HG02943 (cell line): Measurements from ENCODE around the gene XYLT1.
"Not testable (repeated sequence)": the region's sequence is repeated elsewhere in the genome, so short reads cannot be mapped to it uniquely, and the experiment has no call there.

Experiments used
- ATAC-seq: cut with Tn5 transposase; IDR thresholded peaks from one replicate; pipeline ENCODE4 v1.9.1; 2021; ENCODE audit warnings: mild to moderate bottlenecking, low read depth, moderate library complexity; ENCODE audit not compliant: unreplicated experiment

Gene XYLT1

DNA sequence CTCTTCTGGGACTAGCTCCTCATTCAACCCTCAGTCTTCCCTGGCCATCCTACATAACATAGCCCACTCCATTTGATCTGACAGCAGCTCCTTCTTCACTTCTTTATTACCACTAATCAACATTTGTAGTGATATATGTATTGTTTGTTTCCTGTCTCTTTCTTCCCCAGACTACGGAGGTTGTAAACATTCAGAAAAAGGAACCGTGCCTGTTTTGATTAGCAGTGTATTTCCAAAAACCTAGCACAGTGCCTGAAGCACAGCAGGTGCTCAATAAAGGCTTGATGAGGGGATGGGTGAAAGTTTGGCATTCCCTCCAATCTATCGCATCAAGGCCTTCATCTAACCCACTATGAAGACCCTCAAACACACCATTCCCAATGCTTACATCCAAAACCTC is 150.8 kb downstream of the XYLT1 start:
- no peak for ATAC-seq

DNA sequence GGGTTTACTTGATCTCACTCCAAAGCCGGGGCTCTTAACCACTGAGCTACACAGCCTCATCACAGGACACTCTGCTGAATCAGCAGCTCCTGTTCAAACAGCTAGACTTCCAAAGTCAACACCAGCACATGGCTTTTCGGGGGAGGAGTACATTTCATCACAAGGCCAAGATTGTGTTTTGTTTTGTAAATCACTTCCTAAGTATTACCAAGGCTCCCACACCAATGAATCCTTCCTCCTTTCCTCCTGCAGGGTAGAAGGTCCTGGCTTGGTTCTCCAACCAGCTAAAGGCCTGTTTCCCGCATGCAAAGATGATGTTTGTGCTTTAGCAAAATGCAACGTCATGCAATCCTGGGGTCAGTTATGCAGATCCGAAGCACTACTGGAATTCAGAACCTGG is 152.5 kb downstream of the XYLT1 start:
- ATAC-seq = no peak

DNA sequence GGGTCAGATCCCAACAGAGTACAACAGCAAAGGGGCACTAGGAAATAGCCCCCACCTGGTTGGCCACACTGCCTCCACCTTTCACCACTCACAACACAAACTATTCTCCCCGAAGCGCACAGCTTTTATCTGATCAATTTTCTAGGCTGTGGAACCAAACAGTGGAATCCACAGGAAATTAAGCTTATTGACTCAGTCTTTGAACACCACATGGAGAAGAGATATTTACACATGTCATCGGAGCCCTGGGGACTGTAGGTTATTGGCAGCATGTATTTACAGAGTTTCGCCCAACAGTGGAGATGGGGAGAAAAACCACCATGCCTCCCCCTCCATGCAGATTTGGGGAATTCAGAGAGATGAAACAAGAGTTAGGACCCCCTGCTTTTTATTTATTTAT is 154.8 kb downstream of the XYLT1 start:
- ATAC-seq = no peak

DNA sequence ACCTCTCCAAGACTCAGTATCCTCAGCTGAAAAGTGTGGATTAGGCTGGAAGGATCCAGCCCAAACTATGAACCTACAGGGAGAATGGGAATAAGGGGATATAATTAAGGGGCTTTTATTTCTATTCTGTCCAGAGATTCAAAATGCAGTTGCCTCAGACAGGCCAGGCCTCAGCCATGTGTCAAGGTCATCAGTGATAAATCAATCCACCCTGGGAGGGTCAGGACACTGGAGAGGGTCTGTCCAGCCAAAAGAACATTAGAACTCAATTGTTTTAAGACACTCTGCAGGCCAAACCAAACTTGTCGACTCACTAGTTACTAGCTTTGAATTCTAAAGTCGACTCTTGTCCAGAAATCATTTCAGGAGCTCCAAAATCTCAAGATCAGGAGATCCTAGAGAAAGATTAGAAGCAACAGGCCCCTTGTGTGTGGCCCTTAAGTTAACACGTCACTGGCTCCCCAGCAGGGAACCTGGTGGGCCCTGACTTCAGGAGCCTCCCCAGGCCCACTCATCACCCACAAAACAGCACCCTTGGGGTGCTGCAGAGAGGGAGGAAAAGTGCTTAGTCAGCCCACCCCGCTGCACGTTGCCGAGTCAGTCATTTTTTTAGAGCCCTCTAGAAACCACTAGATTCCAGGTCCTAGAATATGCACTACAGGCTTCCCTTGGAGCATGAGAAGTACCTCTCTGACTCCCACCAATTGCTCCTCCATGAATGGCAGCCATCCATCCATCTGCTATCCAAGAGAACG is 156.8 kb downstream of the XYLT1 start:
- no peak for ATAC-seq

DNA sequence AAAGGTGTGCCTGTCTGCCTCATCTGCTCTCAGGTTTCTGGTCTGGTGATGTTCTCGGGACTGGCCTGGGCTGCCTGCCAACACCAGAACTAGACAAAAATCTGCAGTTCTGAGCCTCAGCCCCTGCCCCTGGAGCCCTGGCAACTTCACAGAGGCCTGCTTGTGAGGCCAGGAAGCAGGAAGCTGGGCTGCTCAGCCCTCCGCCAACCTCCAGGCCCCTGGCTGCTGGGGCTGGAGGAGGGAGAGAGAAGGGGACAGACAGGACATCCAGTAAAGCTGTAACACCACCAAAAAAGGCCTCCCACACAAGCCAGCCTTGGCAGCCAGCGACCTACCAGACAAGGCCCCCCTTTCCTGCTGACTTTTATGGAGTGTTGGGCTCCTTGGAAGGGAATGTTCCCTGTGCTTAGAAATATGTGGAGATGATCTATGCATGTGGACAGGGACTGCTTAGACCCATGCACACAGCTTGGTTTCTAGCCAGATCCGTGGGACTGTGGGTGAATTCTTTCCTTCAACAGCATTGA is 157.6 kb downstream of the XYLT1 start:
- no peak for ATAC-seq

DNA sequence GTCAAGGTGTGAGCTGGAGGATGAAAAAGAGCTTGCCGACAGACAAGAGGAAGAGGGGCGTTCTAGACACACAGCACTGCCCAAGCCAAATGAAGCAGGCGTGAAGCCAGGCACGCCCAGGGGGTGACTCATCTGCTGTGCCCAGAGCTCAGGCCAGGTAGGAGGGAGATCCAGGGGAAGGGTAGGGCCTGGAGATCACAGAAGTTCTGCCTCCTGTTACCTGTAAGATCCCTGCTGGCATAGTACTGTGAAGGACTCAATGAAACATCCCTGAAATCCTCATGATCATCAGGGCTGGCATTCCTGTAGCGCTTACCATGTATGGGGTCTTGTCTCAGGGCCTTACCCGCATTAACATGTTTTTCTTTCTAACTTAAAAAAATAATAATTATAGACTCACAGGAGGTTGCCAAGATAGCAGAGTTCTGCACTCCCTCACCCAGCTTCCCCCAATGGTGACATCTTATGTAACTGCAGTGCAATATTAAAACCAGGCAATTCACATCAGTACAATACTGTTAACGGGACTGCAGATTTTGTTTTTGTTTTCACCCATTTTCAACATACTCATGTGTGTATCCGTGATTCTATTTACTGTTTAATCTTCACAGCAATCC is 158.6 kb downstream of the XYLT1 start:
- no peak for ATAC-seq

DNA sequence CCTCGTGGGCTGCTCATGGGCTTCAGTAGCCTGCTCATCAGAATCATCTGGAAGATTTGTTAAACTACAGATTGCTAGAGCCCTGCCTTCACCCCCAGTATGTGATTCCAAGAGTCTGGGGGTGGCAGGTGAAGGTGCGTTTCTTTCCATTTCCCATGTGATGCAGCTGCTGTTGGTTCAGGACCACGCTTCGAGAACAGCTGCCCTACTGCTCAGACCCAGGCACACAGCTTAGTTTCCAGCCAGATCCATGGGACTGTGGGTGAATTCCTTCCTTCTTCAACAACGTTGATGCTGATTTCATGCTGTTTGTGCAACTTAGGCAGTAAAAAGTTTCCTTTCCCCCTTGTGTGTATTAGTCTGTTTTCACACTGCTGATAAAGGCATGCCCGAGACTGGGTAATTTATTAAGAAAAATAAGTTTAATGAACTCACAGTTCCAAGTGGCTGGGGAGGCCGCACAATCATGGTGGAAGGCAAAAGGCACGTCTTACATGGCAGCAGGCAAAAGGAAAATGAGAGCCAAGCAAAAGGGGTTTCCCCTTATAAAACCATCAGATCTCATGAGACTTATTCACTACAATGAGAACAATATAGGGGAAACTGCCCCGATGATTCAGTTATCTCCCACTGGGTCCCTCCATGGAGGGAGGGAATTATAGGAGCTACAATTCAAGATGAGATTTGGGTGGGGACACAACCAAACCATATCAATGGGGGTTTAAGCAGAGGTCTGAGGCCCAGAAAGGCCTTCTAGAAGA is 159.2 kb downstream of the XYLT1 start:
- no peak for ATAC-seq

DNA sequence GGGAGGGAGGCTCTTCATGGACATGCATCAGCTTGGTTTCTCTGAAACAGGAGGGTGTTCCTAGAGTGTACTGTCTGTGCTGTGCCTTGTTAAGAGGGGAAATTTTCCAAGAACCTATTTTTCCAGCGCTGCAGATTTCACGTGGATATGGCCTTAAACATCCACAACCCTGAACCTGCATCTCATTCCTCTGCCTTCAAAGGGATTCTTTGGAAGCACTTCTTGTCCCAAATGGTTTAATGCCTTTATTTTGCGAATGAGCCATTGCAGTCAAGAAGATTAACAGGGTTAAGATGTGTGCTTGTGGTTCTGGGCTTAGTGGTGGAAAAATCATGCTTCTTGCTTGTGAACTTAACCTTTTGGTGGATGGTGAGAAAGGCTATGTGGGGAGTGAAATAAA is 161.2 kb downstream of the XYLT1 start:
- no peak for ATAC-seq

DNA sequence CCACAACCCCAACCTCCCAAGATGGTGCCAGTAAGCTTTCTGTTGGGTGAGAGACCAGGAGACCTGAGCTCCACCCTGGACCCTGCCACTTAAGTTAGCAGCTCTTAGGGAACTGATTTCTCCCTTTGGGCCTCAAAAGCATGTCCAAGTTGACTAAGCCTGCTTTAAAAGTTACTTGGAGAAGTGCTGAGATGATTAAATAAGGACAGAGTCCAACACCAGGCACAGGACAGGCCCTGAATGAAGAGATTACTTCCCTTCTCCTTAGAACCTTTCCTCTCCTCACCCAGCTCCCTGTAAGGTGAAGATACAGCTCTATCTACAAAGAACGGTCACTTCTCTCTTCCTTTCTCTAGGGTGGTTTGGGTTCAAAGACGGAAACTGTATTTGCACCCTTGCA is 162.6 kb downstream of the XYLT1 start:
- no peak for ATAC-seq

DNA sequence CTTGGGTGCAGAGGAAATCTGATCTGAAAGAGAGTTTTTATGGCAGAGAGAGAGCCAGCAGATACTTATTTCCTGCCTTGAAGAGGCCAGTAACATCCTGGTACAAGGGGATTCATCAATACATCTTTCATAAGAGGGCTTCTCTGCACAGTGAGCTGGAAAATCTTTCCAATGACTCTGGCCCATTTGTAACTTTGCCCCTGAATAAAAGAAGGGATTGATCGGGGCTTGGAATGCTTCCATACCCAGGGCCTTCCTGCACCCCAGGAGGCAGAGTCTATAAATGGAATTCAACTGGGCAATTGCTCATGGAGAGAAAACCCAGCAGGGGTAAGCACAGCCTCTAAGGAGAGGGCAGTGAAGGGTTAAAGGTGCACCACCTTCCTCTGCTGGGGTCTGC is 163.3 kb downstream of the XYLT1 start:
- no peak for ATAC-seq

DNA sequence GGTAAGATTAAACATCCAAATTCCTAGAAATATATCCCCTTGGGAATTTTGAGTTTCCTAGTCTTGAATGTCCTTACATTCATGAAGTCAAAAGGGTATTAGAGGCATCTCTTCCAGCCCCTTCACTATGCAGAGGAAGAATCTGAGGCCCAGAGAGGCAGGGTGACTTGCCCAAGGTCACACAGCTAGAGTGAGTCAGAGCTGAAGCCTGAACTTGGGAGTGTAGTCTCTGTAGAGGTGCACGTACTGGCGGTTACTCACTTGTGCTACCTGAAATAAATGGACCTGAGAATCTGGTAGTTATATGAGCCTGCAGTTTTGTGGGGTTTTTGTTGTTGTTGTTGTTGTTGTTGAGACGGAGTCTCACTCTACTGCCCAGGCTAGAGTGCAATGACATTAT is 164.0 kb downstream of the XYLT1 start:
- no peak for ATAC-seq

DNA sequence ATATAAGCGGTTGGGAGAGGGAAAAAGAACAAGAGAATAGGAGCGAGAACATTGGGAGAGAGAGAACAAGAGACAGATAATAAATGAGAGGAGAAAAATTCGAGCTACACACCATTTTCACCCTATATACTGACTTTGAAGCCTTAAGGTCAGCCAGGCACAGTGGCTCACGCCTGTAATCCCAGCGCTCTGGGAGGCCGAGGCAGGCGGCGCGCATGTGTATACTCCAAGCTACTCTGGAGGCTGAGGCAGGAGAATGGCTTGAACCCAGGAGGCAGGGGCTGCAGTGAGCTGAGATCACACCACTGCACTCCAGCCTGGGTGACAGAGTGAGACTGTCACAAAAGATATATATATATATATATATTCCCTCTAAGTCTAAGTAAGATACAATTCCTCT is 164.5 kb downstream of the XYLT1 start:
- not testable (repeated sequence) for ATAC-seq

DNA sequence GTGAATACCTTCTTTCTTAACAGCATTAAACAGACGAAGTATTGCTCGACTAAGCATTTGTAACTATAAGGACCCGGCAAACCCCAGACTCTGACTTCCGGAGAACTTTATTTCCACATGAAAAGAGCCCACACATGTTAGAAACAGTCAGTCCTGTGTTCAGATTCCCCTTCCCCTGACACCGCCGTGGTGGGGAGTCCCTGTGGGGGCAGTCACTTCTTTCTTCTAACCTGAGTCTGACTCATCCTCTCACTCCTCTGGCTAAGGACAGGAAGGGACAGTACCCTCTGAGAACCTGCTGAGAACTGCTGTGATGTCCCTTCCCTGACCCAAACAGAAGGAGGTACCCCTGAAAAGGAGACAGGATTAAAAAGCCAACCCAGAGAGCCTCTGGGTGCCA is 165.1 kb downstream of the XYLT1 start:
- no peak for ATAC-seq

DNA sequence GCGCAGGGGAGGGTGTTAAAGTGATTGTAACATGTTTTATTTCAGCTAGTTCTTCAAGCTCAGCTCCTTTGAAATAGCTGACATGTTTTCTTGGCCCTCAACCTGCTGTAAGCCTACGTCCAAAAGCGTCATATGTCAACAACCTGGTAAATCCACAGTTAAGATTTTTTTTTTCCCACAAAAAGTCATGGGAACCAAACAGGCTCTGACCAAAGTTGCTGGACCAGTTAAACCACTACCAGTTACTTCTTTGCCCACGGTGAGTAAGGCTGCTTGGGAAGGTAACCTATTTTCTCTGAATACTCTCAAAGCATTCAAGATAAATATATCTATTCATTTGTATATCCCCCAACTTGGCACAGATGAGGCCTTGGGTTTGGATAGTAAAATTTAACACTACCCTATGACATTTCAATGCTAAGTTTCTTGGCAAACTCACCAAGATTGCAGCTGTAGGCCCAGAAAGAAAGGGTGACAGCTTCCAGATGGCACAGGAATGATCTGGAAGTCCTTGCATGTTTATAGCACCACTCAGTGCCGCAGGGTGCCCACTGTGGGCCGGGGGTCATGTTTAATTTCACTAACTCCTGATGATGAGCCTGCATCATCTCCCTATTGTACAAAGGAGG is 166.2 kb downstream of the XYLT1 start:
- ATAC-seq = no peak

DNA sequence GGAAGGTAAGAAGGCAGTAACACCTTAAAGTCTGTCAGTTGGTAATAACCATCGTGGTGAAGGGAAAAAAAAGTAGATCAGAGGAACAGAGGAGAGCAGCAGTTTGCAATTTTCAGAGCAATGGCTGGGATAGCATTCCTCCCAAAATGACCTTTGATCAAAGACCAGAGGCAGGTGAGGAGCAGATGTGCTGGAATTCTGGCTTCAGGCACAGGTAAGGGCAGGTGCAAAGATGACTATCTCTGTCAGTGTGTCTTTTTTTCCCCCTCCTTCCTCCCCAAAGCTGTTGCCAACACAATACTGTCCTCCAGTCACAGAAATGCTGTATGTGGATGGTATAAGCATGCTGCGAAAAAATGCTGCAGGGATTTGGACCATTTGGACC is 166.7 kb downstream of the XYLT1 start:
- ATAC-seq = no peak

DNA sequence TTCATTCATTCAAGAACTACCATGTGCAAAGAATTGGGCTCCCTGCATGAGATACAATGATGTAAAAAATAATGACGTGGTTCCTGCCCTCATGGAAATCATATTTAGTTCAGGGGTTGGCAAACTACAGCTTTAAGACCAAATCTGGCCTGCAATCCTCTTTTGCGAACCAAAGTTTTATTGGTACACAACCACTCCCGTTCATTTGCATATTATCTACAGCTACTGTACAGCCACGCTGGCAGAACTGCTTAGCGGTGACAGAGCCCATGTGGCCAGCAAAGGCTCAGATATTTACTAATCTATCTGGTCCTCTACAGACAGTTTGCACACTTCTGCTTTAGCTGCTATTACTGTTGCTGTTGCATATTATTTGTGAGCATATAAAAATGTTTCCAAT is 167.7 kb downstream of the XYLT1 start:
- no peak for ATAC-seq

DNA sequence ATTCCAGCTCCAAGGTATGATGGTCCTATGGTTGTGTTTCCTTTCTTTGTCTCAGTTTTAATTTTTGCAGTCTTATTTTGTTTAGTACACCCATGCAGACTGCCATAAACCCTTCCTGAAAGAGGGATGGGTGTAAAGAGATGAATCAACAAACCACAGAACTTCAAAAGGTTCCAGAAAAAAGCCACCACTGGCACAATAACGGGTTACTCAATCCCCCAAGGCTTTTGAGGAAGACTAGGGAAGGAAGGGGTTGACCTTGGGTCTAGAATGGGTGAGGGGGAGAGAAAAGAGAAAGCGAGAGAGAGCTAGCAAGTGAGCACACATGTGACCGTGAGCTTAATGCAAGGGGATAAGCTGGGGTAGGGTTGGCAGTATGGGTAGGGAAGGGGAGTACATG is 168.1 kb downstream of the XYLT1 start:
- ATAC-seq = no peak

DNA sequence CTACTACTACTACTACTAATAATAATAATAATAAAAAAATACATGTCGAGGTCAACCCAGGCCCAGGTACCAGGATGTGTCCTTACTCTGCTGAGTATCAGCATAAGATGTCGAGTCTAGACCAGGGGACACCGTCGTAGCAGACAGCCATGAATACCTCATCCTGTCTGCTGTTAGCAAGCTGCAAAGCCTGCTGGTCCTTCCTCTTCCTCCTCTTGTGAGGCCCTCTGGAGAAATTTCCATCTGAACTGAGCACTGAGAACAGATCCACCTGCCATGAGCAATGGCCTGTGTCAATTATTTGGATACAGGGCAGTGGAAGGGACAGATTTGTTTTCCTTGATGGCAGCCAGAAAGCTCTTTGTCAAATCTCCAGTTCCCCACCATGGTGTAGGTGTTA is 168.5 kb downstream of the XYLT1 start:
- ATAC-seq = peak; percentile 14

DNA sequence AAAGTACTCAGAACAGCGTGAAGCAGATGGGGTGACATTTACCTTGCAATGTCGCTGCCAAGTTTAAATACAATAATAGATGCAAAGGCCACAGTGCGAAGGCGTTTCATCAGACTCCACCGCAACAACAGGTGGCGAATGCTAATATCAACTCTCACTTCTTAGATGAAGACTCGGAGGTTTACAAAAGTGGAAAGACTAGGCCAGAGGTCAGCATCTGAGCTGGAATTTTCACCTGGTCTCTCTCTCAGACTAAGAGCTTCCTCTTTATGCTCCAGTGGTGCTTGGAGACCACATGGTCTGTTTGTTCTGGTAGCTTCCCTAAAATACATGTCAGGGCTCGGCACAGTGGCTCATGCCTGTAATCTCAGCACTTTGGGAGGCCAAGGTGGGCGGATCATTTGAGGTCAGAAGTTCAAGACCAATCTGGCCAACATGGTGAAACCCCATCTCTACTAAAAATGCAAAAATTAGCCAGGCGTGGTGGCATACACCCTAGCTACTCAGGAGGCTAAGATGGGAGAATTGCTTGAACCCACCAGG is 169.1 kb downstream of the XYLT1 start:
- ATAC-seq = peak; percentile 81

DNA sequence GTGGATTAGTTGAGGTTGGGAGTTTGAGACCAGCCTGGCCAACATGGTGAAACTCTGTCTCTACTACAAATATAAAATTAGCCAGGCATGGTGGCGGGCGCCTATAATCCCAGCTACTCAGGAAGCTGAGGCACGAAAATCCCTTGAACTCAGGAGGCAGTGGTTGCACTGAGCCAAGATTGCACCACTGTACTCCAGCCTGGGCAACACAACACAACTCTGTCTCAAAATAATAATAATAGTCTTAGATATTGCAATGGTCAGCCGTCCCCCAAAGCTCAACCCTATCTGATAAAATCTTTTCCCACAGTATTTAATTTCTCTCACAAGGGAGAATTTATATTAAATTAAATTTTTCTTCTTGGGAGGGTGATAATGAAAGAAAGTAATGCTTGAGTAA is 169.6 kb downstream of the XYLT1 start:
- ATAC-seq = no peak

DNA sequence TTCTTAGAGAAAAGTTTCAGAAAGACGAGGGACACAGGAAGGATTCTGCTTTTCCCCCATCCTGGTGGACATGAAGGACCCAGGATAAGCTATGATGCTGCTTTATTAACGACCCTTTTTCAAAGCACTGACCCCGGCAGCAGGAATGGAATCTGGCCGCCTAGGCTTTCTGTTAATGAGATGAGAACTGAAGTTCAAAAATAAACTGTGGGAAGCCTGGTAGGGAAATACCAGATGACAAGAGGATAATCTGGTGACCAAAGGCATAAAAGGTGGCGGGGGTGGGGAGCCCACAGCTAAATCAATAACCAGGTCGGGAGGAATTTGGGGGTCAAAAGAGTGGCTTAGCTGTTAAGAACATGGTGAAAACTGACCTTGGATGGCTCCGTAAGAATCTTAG is 171.0 kb downstream of the XYLT1 start:
- no peak for ATAC-seq
